T-helper 2 cell treated with Interferon-gamma antibody and Interleukin-4, amounts not matched to agents 5 μg/mL and 100 μg/mL, for 36 hours (primary cell): ENCODE data around the gene CRLF2.
"Not testable (repeated sequence)": the region's sequence is repeated elsewhere in the genome, so short reads cannot be mapped to it uniquely, and the experiment has no call there.

ENCODE experiments used
- DNase-seq: peaks from one replicate; pipeline ENCODE4 v3.0.0; 2021; ENCODE audit warnings: low spot score
- H3K27ac Mint-ChIP-seq: one replicate; pipeline ENCODE4 v1.8.0; 2021; ENCODE audit warnings: mild to moderate bottlenecking, mixed read lengths
- H3K27me3 Mint-ChIP-seq: one replicate; pipeline ENCODE4 v1.8.0; 2021; ENCODE audit warnings: low read depth, mixed read lengths
- H3K36me3 Mint-ChIP-seq: one replicate; pipeline ENCODE4 v1.8.0; 2021; ENCODE audit warnings: low read depth, mixed read lengths
- H3K4me1 Mint-ChIP-seq: one replicate; pipeline ENCODE4 v1.8.0; 2021; ENCODE audit warnings: low read depth, mixed read lengths
- H3K4me3 Mint-ChIP-seq: one replicate; pipeline ENCODE4 v1.8.0; 2022; ENCODE audit warnings: mild to moderate bottlenecking, moderate library complexity, mixed read lengths
- H3K9me3 Mint-ChIP-seq: one replicate; pipeline ENCODE4 v1.8.0; 2021; ENCODE audit warnings: mixed read lengths

The CRLF2 gene

DNA sequence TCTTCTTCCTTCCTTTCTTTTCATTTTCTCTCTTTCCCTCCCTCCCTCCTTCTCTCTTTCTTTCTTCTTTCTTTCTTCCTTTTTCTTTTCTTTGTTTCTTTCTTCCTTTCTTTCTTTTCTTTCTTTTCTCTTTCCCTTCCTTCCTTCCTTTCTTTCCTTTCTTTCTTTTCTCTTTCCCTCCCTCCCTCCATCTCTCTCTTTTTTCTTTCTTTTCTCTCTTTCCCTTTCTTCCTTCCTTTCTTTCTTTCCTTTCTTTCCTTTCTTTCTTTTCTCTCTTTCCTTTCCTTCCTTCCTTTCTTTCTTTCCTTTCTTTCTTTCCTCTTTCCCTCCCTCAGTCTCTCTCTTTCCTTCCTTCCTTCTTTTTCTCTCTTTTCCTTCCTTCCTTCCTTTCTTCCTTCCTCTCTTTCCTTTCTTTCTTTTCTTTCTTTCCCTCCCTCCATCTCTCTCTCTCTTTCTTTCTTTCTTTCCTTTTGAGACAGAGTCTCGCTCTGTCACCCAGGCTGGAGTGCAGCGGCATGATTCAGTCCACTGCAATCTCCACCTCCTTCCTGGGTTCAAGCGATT is 44.4 kb downstream of the CRLF2 start:
- DNase-seq, result no peak
- no peak overlapping the region for H3K27ac Mint-ChIP-seq
- no peaks in the 10 kb centered on the region for H3K9me3 Mint-ChIP-seq
- H3K36me3 Mint-ChIP-seq, result no peaks in the 10 kb centered on the region
- H3K4me3 Mint-ChIP-seq, result no peak overlapping the region
- peaks cover 3% of the 10 kb centered on the region for H3K27me3 Mint-ChIP-seq
- peaks cover 18% of the 10 kb centered on the region for H3K4me1 Mint-ChIP-seq

DNA sequence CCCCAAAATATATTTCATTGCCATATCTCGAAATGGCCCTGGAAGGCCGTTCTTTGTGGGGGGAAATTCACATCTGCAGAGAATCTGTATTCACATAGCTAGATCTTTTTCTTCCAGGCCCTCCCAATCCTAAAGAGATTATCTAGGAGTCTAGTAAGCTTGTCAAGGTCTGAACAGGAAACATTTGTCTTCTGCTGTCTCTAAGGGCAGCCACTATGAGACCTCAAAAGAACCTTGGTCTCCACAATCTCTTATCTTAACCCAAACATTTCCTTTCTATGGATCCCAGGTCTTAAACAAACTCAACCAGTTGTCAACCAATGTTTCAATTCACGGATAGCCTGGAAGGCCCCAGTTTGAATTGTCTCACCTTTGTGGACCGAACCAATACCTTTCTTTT is 45.0 kb downstream of the CRLF2 start:
- Mint-ChIP-seq H3K9me3 (no peaks in the 10 kb centered on the region), H3K27me3 (peaks cover 5% of the 10 kb centered on the region), H3K27ac (no peak overlapping the region), H3K4me1 (peaks cover 18% of the 10 kb centered on the region), H3K36me3 (no peaks in the 10 kb centered on the region), H3K4me3 (no peak overlapping the region)
- DNase-seq, result no peak

DNA sequence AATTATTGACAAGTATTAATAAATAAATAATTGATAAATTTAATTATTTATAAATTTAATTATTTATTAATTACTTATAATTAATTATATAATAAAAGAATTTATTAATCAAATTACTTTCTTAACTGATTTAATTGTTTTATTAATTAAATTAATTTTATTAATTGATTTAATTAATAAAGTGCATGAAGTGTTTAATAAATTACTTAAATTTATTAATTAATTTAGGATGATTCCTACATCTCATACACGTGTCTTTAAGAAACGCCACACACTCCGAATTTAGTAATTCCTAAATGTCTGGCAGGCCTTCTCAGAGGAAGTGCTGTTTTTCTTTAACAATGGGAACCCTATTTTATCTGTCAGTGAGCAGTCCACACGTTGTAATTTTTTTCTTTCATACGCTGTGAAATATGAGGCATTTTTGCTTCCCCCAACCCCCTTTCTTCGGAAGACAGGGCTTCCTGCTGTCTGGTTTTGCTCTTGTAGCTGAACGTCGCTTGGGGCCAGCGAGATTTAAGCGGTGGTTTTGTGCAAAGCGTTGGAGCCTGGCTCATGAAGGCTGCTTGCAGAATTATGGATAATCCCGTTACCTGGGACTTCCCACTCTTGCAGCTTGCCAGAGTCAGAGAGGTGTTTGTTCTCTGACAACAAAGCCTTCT is 46.8 kb downstream of the CRLF2 start:
- H3K4me3 Mint-ChIP-seq, result peak overlapping the region; percentile 7
- peak overlapping the region; percentile 52 for H3K27ac Mint-ChIP-seq
- H3K9me3 Mint-ChIP-seq, result peaks cover 3% of the 10 kb centered on the region
- peaks cover 6% of the 10 kb centered on the region for H3K27me3 Mint-ChIP-seq
- H3K36me3 Mint-ChIP-seq, result peaks cover 1% of the 10 kb centered on the region
- DNase-seq, result peak; percentile 12
- H3K4me1 Mint-ChIP-seq, result peaks cover 18% of the 10 kb centered on the region

DNA sequence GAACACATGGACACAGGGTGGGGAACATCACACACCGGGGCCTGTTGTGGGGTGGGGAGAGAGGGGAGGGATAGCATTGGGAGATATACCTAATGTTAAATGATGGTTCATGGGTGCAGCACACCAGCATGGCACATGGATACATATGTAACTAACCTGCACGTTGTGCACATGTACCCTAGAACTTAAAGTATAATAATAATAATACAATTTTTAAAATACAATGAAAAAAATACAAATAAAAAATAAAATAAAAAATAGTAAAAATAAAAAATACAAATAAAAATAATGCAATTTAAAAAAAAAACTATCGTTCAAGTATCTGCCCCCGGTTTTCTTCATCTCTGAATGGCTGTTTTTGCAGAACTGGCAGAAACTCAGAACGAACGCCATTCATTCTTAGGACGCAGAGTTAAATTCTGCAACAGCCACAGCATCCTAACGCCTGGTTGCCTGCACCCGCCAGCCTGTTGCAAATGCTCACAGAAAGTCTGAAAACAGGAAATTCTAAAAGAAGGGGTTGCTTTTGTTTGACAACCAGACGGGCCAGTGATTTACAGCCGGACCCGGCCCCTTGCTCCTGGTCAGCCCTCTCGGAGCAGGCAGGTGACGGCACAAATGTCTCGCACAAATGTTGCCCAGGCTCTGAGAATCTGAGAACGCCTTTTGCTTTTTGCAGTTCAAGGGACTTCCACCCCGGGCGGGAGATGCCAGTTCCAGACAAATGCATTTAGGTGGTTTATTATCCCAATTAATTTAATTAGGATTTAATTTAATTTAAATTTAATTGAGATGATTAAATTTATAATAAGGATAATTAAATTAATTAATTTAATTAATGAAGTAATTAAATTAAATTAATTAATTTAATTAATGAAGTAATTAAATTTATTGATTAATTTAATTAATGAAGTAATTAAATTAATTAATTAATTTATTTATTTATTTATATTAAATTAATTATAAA is 47.8 kb downstream of the CRLF2 start:
- no peak overlapping the region for H3K4me3 Mint-ChIP-seq
- H3K9me3 Mint-ChIP-seq, result peaks cover 13% of the 10 kb centered on the region
- peaks cover 6% of the 10 kb centered on the region for H3K27me3 Mint-ChIP-seq
- H3K36me3 Mint-ChIP-seq, result peaks cover 4% of the 10 kb centered on the region
- no peak for DNase-seq
- no peak overlapping the region for H3K27ac Mint-ChIP-seq
- peaks cover 18% of the 10 kb centered on the region for H3K4me1 Mint-ChIP-seq

DNA sequence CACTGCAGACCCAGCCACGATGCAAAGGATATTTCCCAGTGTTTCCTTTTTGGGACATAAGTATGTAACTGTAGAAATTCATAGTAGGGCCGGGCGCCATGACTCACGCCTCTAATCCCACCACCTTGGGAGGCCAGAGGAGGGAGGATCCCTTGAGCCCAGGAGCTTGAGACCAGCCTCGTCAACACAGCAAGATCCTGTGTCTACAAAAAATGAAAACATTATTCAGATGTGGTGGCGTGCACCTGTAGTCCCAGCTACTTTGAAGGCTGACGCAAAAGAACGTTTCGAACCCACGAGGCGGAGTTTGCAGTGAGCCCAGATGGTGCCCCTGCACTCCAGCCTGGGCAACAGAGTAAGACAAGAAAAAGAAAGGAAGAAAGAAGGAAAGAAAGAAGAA is 49.2 kb downstream of the CRLF2 start:
- Mint-ChIP-seq H3K9me3 (peaks cover 18% of the 10 kb centered on the region), H3K36me3 (peaks cover 4% of the 10 kb centered on the region), H3K27me3 (peaks cover 6% of the 10 kb centered on the region), H3K27ac (no peak overlapping the region), H3K4me1 (peaks cover 21% of the 10 kb centered on the region), H3K4me3 (peak overlapping the region; percentile 30)
- no peak for DNase-seq

DNA sequence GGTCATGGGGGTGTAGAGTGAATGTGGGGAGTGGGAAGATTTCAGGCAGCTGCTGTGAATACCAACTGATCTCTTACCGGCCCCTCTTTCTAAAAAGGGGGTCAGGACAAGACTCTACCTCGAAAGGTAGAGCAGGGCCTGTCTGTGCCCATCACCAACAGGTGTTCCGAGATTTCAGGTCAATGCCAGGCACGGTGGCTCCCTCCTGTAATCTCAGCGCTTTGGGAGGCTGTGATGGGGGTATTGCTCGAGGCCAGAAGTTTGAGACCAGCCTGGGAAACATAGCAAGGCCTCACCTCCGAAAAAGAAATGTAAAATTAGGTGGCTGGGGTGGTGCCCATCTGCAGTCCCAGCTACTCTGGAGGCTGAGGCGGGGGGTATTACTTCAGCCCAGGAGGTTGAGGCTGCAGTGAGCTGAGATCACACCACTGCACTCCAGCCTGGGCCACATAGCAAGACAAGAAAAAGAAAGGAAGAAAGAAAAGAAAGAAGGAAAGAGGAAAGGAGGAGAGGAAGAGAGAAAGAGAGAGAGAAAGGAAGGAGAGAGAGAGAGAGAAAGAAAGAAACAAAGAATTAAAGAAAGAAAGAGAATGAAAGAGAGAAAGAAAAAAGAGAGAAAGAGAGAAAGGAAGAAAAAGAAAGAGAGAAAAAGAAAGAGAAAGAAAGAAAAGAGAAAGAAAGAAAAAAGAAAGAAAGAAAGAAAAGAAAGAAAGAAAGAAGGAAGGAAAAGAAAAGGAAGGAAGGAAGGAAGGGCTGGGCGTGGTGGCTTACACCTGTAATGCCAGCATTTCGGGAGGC is 50.1 kb downstream of the CRLF2 start:
- Mint-ChIP-seq H3K27me3 (peaks cover 6% of the 10 kb centered on the region), H3K4me1 (peaks cover 13% of the 10 kb centered on the region), H3K36me3 (peaks cover 4% of the 10 kb centered on the region), H3K4me3 (no peak overlapping the region), H3K9me3 (peaks cover 18% of the 10 kb centered on the region), H3K27ac (peak overlapping the region; percentile 53)
- DNase-seq, result no peak

DNA sequence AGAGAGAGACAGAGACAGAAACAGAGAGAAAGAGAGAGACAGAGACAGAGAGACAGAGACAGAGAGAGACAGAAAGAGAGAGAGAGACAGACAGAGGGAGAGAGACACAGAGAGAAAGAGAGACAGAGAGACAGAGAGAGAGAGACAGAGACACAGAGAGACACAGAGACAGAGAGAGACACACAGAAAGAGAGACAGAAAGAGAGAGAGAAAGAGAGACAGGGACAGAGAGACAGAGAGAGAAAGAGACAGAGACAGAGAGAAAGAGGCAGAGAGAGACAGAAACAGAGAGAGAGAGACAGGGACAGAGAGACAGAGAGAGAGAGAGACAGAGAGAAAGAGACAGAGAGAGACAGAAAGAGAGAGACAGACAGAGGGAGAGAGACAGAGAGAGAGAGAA is 52.9 kb downstream of the CRLF2 start:
- Mint-ChIP-seq H3K27me3 (peaks cover 6% of the 10 kb centered on the region), H3K27ac (peak overlapping the region; percentile 76), H3K36me3 (peaks cover 4% of the 10 kb centered on the region), H3K4me1 (peaks cover 5% of the 10 kb centered on the region), H3K4me3 (peak overlapping the region; percentile 3), H3K9me3 (peaks cover 18% of the 10 kb centered on the region)
- no peak for DNase-seq

DNA sequence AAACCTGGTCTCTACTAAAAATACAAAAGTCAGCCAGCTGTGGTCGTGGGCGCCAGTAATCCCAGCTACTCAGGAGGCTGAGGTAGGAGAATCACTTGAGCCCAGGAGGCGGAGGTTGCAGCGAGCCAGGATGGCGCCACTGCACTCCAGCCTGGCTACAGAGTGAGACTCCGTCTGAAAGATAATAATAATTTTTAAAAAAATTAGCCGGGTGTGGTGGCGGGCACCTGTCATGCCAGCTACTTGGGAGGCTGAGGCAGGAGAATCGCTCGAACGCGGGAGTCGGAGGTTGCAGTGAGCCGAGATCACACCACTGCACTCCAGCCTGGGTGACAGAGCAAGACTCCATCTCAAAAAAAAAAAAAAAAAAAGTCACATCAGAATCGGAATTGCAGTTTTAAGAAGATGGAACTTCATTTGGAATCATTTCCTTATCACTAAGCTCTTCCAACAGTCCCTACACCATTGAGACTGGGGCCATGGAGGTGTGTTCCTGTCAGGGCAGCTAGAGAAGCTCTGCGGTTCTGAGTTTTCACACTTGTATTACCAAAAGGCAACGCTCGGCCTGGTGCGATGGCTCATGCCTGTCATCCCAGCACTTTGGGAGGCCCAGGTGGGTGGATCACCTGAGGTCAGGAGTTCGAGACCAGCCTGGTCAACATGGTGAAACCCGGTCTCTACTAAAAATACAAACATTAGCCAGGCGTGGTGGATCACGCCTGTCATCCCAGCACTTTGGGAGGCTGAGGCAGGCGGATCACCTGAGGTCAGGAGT is 55.6 kb downstream of the CRLF2 start:
- not testable (repeated sequence) for DNase-seq, H3K27ac Mint-ChIP-seq, H3K27me3 Mint-ChIP-seq, H3K4me1 Mint-ChIP-seq, H3K36me3 Mint-ChIP-seq, H3K4me3 Mint-ChIP-seq
- peaks cover 18% of the 10 kb centered on the region for H3K9me3 Mint-ChIP-seq

DNA sequence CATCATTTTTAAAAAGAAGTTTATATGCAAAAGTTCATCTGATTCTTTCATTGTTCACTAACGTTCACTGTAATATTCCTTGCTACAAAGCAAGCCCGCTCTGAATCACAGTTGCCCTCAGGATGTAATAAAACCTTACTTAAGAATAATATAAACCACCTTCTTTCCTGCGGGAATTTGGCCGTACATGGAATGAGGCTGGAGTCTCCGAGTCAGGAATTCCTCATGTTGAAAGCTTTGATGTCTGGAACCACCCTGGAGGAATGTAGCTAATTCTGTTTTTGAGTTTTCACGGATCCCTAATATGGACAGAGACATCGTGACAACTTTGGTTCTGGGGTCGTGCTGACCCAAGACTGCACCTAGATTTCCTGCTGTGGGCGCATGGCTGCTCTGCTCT is 58.5 kb downstream of the CRLF2 start:
- no peaks in the 10 kb centered on the region for H3K27me3 Mint-ChIP-seq
- no peak overlapping the region for H3K4me3 Mint-ChIP-seq
- H3K9me3 Mint-ChIP-seq, result no peaks in the 10 kb centered on the region
- H3K4me1 Mint-ChIP-seq, result no peaks in the 10 kb centered on the region
- H3K27ac Mint-ChIP-seq, result no peak overlapping the region
- H3K36me3 Mint-ChIP-seq, result no peaks in the 10 kb centered on the region
- no peak for DNase-seq

DNA sequence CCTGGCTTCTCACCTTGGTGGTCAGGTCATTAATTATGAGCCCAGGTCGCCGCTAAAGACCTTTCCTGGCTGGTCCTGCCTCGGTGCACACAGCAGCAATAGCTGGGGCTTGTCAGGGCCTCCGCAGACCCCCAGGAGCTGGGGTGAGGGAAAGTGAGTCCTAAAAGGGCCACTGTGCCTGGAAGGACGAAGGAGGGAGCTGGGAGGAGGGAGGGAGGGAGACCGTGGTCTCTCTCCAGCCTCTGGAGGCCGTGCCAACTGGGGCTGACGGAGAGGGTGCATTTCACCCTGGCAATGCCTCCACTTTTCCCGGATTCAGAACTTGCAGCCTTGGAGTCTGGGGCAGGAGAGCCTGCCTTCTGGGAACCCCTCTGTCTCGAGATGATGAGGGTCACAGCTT is 60.4 kb downstream of the CRLF2 start:
- Mint-ChIP-seq H3K27me3 (no peaks in the 10 kb centered on the region), H3K36me3 (no peaks in the 10 kb centered on the region), H3K27ac (no peak overlapping the region), H3K4me3 (no peak overlapping the region), H3K9me3 (no peaks in the 10 kb centered on the region), H3K4me1 (no peaks in the 10 kb centered on the region)
- DNase-seq, result no peak

DNA sequence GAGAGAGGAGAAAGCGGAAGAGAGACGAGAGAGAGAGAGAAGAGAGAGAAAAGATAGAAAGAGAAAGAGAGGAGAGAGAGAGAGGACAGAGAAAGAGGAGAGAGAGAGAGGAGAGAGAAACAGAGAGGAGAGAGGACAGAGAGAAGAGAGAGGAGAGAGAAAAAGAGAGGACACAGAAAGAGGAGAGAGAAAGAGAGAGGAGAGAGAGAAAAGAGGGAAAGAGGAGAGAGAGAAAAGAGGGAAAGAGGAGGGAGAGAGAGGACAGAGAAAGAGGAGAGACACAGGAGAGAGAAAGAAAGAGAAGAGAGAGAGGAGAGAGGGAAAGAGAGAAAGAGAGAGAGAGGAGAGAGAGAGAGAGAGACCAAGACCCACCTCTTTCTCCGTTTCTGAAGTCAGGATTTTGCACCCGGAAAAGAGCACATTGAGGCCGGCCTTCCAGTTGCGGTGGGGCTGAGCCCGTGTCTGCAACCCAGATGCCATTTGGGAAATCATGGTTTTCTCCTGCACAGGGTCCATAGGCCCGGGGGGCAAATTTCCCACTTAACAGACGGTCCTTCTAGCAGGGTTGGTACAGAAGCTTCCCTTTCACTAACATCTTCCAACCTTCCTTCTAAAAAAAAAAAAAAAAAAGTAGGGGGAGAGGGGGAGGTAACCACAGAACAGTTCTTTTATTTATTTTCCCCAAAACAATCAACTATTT is 60.9 kb downstream of the CRLF2 start:
- no peaks in the 10 kb centered on the region for H3K9me3 Mint-ChIP-seq
- no peak overlapping the region for H3K4me3 Mint-ChIP-seq
- no peaks in the 10 kb centered on the region for H3K36me3 Mint-ChIP-seq
- H3K27me3 Mint-ChIP-seq, result no peaks in the 10 kb centered on the region
- DNase-seq, result no peak
- no peak overlapping the region for H3K27ac Mint-ChIP-seq
- no peaks in the 10 kb centered on the region for H3K4me1 Mint-ChIP-seq

DNA sequence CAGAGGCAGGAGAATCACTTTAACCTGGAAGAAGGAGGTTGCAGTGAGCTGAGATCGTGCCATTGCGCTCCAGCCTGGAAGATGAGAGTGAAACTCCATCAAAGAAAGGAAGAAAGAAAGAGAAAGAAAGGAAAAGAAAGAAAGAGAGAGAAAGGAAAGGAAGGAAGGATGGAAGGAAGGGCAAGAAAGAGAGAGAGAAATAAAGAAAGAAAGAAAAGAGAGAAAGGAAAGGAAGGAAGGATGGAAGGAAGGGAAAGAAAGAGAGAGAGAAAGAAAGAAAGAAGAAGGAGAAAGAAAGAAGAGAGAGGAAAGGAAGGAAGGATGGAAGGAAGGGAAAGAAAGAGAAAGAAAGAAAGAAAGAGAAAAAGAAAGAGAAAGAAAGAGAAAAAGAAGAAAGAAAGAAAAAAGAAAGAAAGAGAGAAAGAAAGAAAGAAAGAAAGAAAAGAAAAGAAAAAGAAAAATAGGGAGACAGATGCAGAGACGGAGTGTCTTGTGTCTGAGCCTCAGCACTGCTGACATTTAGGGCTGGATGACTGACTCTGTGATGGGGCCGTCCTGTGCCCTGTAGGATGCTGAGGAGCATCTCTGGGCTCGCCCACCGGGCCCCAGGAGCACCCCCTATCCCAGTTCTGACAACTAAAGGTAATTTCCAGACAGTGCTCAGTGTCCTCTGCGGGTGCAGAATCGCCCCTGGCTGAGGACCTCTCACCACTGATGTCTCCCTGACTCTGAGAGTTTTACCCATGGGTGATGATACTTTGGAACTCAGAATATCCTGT is 61.7 kb downstream of the CRLF2 start:
- no peak for DNase-seq
- Mint-ChIP-seq H3K27ac (no peak overlapping the region), H3K36me3 (no peaks in the 10 kb centered on the region), H3K4me1 (no peaks in the 10 kb centered on the region), H3K9me3 (no peaks in the 10 kb centered on the region), H3K27me3 (no peaks in the 10 kb centered on the region), H3K4me3 (no peak overlapping the region)
